ENCODE results near the gene ETDA. TPM values are rescaled to one million over a fixed set of nuclear protein-coding genes. Genes with fewer than 3 reads are reported as not detected.
"Not testable (repeated sequence)": the region's sequence is repeated elsewhere in the genome, so short reads cannot be mapped to it uniquely, and the experiment has no call there.

The ETDA gene
- total and polyA plus RNA-seq, 2 of the 8 experiments (the other 6 are each of a cell fraction or from before 2014, with no cell fraction given), result not detected

DNA sequence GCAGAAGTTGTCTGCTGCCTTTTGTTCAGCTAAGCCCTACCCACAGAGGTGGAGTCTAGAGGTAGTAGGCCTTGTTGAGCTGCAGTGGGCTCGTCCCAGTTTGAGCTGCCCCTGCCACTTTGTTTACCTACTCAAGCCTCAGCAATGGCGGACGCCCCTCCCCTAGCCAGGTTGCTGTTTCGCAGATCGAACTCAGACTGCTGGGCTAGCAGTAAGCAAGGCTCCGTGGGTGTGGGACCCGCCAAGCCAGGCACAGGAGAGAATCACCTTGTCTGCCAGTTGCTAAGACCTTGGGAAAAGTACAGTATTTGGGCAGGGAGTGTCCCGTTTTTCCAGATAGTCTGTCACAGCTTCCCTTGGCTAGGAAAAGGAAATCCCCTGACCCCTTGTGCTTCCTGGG is 11.5 kb downstream of the ETDA start:
- H3K36me3 ChIP-seq (ENCODE audit: control insufficient read depth in 2 of 4, insufficient read depth in 4 of 4, low read length in 3 of 4); H2AFZ ChIP-seq (ENCODE audit: low read length); H2BK120ac ChIP-seq (replicated peaks; ENCODE audit: low read depth, low read length); H4K91ac ChIP-seq (replicated peaks; ENCODE audit: insufficient read length, low read length); H3K18ac ChIP-seq (ENCODE audit: extremely low read depth, low read length); H4K8ac ChIP-seq (ENCODE audit: extremely low read depth, insufficient read depth, low read length); H3K79me1 ChIP-seq (ENCODE audit: low read depth, low read length); H2BK12ac ChIP-seq (ENCODE audit: low read depth, low read length); H2BK15ac ChIP-seq (ENCODE audit: low read length); H4K20me1 ChIP-seq (replicated peaks in 1 of 2; ENCODE audit: control insufficient read depth in 1 of 2, insufficient read depth in 2 of 2, low read length in 2 of 2); H3K4ac ChIP-seq (replicated peaks; ENCODE audit: insufficient read length, low read depth, low read length); H3K23ac ChIP-seq (ENCODE audit: insufficient read length); FAIRE-seq; H3K4me1 ChIP-seq (replicated peaks in 1 of 4; ENCODE audit: control insufficient read depth in 3 of 4, insufficient read depth in 4 of 4, low read length in 3 of 4); POLR2A ChIA-PET (ENCODE audit: partially characterized antibody); H3K27me3 ChIP-seq (replicated peaks in 1 of 4; ENCODE audit: control insufficient read depth in 3 of 4, extremely low read depth in 1 of 4, insufficient read depth in 3 of 4, low read length in 3 of 4); DNase-seq (ENCODE audit: low read depth in 1 of 2, low spot score in 2 of 2); H2AK5ac ChIP-seq (ENCODE audit: low read depth, low read length); H3K4me2 ChIP-seq (ENCODE audit: insufficient read depth in 1 of 2, low read depth in 2 of 2, low read length in 2 of 2); H3K56ac ChIP-seq (replicated peaks; ENCODE audit: insufficient read length, low read depth, low read length); H3K4me3 ChIP-seq (ENCODE audit: extremely low read depth in 1 of 4, insufficient read depth in 2 of 4, low read depth in 3 of 4, low read length in 4 of 4); H2BK20ac ChIP-seq (ENCODE audit: low read length); H4K5ac ChIP-seq (ENCODE audit: insufficient read length, low read depth, low read length); H3K14ac ChIP-seq (ENCODE audit: insufficient read length); CTCF ChIA-PET (ENCODE audit: partially characterized antibody); H2BK5ac ChIP-seq (ENCODE audit: low read depth, low read length); H3K23me2 ChIP-seq (ENCODE audit: low read depth, low read length); H3K9me3 ChIP-seq (ENCODE audit: insufficient read depth in 2 of 2, low read depth in 1 of 2, low read length in 1 of 2); H3K27ac ChIP-seq (ENCODE audit: low read depth, low read length); H3K9ac ChIP-seq (replicated peaks in 1 of 4; ENCODE audit: extremely low read depth in 1 of 4, low read depth in 3 of 4, low read length in 3 of 4); H3K79me2 ChIP-seq (ENCODE audit: control insufficient read depth in 1 of 2, insufficient read depth in 2 of 2, low read length in 2 of 2): not testable (repeated sequence)
- 75% methylated on average over 7 of the region's 8 CpGs; no CpG with 5 or more reads in 1 of the 2 experiments for WGBS, 2 experiments (ENCODE audit: extremely low coverage in 1 of 2, insufficient coverage in 1 of 2, insufficient read length in 1 of 2, insufficient replicate concordance in 2 of 2, low coverage in 1 of 2, low lambda C conversion rate in 2 of 2, missing lambda C conversion rate in 1 of 2)

Measured in H1 (cell line).